PFSK-1 (cell line): ENCODE data around the gene ARHGAP15.

ENCODE experiments used
- POLR2AphosphoS5 ChIP-seq: IDR thresholded peaks from 2 replicates; pipeline ENCODE4 v1.6.1; 2012; ENCODE audit warnings: low read depth, mild to moderate bottlenecking, control low read depth, low read length, moderate library complexity
- TAF1 ChIP-seq: IDR thresholded peaks from 2 replicates; pipeline ENCODE4 v1.6.1; 2012; ENCODE audit warnings: low read length, control low read depth, borderline replicate concordance; ENCODE audit not compliant: insufficient read depth

DNA sequence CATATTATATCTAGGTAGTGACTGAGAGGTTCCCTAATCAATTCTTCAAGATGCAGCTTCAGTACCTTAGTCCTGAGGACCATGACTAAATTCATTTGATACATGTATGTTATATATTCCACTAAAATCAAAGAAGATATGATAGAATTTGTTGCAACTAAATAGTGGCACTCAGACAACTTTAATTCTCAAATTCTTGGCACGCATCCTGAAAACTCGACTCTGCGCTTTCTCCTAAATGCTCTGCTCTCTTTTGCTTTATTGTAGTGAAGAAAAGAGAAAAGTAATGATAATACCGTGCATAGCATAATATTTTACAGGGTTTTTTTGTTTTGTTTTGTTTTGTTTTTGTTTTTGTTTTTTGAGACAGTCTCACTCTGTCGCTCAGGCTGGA, 475.3 kb downstream of the ARHGAP15 start:
- no peak for TF ChIP-seq POLR2AphosphoS5
- no peak for TF ChIP-seq TAF1
